Retinal pigment epithelial cell (primary cell): ENCODE results near the gene HYAL4.

ENCODE experiments used
- DNase-seq: peaks from one replicate; pipeline ENCODE4 v3.0.0-alpha.2; 2010; ENCODE audit warnings: low read depth
- H3K4me3 ChIP-seq: 2 replicates; pipeline ENCODE4 v1.5.1; 2011; ENCODE audit warnings: mild to moderate bottlenecking, low read length, control low read depth, moderate library complexity
- TF ChIP-seq, protein P1 (sequence below): conservative IDR thresholded peaks from 2 replicates; pipeline ENCODE4 v1.5.1; 2011; ENCODE audit warnings: low read depth, low read length, control low read depth, inconsistent platforms

HYAL4 gene

DNA sequence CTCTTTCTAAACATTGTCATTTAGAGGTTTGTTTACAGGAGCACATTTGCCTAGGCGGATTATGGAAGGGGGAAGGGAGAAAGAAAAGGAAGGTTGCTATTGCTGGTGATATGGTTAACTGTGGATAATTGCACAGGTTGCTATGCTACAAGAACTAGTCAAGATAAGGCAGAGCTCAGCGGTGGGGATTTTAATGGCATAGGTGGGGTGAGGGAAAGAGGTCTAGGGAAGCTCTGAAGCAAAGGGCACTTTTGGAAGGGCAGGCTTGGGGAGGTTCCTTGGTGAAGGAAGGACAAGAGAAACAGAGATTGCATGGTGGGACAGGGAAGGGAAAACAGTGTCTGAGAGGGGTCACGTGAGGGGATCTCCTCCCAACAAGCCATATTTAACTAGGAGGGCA lies 19.5 kb downstream of the HYAL4 start:
- DNase-seq, result no peak
- TF ChIP-seq, protein P1, sequence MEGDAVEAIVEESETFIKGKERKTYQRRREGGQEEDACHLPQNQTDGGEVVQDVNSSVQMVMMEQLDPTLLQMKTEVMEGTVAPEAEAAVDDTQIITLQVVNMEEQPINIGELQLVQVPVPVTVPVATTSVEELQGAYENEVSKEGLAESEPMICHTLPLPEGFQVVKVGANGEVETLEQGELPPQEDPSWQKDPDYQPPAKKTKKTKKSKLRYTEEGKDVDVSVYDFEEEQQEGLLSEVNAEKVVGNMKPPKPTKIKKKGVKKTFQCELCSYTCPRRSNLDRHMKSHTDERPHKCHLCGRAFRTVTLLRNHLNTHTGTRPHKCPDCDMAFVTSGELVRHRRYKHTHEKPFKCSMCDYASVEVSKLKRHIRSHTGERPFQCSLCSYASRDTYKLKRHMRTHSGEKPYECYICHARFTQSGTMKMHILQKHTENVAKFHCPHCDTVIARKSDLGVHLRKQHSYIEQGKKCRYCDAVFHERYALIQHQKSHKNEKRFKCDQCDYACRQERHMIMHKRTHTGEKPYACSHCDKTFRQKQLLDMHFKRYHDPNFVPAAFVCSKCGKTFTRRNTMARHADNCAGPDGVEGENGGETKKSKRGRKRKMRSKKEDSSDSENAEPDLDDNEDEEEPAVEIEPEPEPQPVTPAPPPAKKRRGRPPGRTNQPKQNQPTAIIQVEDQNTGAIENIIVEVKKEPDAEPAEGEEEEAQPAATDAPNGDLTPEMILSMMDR, result no peak
- H3K4me3 ChIP-seq, result no peak overlapping the region

DNA sequence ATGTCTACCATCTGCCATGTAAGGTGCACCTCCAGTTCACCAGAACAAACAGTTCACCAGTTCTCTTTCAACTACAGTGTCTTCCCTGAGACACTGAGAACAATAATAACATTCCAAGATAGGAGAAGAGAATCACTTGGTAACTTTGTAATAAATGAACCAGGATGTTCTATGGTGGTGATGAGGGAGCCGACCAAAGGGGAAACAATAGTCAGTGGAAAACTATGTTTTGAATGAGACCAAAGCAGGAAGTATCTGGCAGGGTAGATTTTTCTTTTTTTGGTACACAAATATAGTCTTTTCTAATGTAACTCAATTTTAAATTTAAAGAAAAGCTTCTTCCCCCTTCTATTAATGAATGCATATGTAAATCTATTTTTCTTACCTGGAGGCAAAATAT lies 20.0 kb downstream of the HYAL4 start:
- H3K4me3 ChIP-seq, result no peak overlapping the region
- TF ChIP-seq, protein P1, result no peak
- no peak for DNase-seq

DNA sequence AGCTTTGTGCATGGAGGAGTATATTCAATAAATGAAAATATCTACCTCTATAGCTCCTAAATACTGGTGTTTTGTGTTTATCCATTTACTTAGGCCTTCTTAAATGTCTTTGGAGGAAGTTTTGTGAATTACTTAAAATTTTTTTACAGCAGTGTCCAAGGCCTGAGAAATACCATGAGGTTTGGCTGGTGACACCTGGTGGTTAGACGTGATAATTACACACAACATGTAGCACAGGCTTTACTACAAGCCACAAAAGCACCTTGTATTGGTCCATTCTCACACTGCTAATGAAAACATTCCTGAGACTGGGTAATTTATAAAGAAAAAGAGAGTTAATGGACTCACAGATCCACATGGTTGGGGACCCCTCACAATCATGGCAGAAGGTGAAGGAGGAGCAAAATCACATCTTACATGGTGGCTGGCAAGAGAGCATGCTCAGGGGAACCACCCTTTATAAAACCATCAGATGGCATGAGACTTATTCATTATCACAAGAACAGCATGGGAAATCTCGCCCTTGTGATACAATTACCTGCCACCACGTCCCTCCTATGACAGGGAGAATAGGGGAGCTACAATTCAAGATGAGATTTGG lies 20.6 kb downstream of the HYAL4 start:
- TF ChIP-seq, protein P1, result peak; percentile 67
- DNase-seq, result peak; percentile 20
- no peak overlapping the region for H3K4me3 ChIP-seq

DNA sequence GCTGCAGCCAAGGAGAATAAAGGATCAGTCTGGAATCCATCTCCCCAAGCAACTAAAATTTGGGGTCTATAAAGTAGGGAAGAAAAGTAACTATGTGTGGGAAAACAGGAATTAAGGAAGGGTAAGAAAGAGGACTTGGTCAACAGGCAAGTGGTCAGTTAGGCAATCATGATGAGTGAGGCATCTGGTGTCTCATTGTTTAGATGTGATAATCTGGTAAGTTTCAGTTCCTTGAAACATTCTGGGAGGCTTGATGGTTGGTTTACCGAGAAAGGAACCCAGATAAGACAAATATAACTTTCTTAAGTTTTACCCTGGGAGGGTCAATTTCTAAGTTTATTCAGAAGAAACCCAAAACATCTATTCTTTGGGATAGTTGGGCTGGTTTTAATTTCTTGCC lies 22.3 kb downstream of the HYAL4 start:
- no peak overlapping the region for H3K4me3 ChIP-seq
- TF ChIP-seq, protein P1, result no peak
- DNase-seq, result no peak

DNA sequence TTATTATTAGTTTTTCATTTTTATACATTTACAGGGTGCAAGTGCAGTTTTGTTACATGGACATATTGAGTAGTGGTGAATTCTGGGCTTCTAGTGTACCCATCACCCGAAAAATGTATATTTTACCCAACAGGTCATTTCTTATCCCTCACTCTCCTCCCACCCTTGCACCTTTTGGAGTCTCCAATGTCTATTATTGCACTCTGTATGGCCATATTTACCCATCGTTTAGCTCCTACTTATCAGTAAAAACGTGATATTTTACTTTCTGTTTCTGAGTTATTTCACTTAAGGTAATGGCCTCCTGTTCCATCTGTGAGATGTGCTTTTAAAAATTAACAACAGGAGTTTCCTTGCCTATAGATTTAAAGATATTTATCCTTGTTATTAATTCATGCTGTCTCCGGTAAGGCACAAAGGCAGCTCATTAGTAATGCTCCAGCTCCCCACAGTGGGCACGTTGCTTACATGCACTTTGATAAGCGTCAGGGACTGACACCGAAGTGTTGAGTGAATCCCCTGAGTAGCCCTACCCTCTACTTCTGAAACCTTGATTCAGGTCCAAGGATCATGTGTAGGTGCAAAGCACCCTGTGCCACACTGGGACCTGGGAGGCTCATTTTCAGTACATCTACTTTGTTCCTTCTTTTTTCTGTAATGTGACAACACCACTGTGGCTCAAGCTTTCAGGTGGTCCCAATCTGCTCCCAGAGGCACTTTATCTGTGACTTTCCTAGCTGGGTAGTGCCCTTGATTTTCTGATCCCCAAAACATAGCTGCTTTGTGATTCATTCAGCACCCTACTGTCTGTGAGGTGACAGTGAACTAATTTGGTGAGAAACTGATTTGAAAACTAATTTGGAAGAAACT lies 27.3 kb downstream of the HYAL4 start:
- peak; percentile 27 for DNase-seq
- TF ChIP-seq, protein P1, result peak; percentile 56

DNA sequence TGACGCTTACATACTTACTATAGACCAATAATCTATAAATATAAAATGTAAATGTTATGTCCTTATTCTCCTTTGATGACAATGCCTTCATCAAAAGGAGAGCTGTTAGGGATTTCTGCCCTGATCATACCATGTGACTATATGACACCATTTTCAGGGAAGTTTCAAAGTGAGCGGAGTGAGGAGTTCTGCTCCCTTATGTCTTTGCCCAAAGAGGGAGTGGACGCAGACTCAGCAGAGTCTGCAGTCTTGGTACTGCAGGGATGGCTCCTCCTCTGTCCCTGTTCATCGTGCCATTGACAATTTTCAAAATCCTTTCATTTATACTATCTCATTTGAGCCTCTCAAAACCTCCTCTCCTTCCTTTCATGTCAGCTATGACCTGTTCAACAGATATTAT lies 27.9 kb downstream of the HYAL4 start:
- no peak for DNase-seq
- no peak overlapping the region for H3K4me3 ChIP-seq
- TF ChIP-seq, protein P1, result no peak

More for the DNA sequence above, 27.3 kb downstream of the HYAL4 start:
- H3K4me3 ChIP-seq, result no peak overlapping the region
